ENCODE results near the gene ARG1. TPM values are rescaled to one million over a fixed set of nuclear protein-coding genes. Genes with fewer than 3 reads are reported as not detected.
A peak's percentile ranks its signal among the peaks of the same experiment; 100 is the strongest.

The ARG1 gene
- polyA plus RNA-seq, 2 of the 4 experiments (the other 2 are of a cell fraction) = not detected

GRCh38 chr6:131613296-131613925 lies 40.4 kb downstream of the ARG1 start:
- ATAC-seq (no peak), FAIRE-seq (no peak), DNase-seq (ENCODE audit: low read depth in 1 of 2, low spot score in 1 of 2) (no peak)
- no peak overlapping the region for H3K4me2 ChIP-seq
- WGBS (ENCODE audit: missing lambda C conversion rate) = 75% methylated on average over 5 of the region's 5 CpGs
- TF ChIP-seq NFE2L2 (conservative IDR thresholded peaks at IDR 0.05; ENCODE audit: low read length) (no peak), MAFK (IDR thresholded peaks at IDR 0.05; ENCODE audit: partially characterized antibody) (peak; percentile 55)
- no peaks in the 10 kb centered on the region for H3K9me3 ChIP-seq
- CTCF ChIA-PET = interaction anchor here (4.1 kb wide), 1 partner anchor 15 kb away, joined by 15 read pairs; the partner anchor contains the start of gene MED23
- no peak overlapping the region for H3K27ac ChIP-seq
- POLR2A ChIA-PET = no interaction called here
- no peak overlapping the region for H3K4me3 ChIP-seq
- H3K4me1 ChIP-seq = no peaks in the 10 kb centered on the region

- no peak overlapping the region for H3K27ac ChIP-seq
- no peak overlapping the region for H3K4me3 ChIP-seq
- no peaks in the 10 kb centered on the region for H3K9me3 ChIP-seq
- 88% methylated on average over 4 of the region's 4 CpGs for WGBS (ENCODE audit: missing lambda C conversion rate)
- no peaks in the 10 kb centered on the region for H3K4me1 ChIP-seq
- POLR2A ChIA-PET = no interaction called here
- no peak for TF ChIP-seq POLR2A (IDR thresholded peaks at IDR 0.05; ENCODE audit: low read length)
- no peak for TF ChIP-seq HOXA7 (CRISPR knock-in tag; IDR thresholded peaks at IDR 0.05)
- TF ChIP-seq KDM5A (IDR thresholded peaks at IDR 0.05) = no peak
- no peak for TF ChIP-seq PHF8 (IDR thresholded peaks at IDR 0.05; ENCODE audit: borderline replicate concordance, low read depth)
- no peak for TF ChIP-seq RARB (CRISPR knock-in tag; IDR thresholded peaks at IDR 0.05)
- no peak for TF ChIP-seq TFCP2L1 (CRISPR knock-in tag; IDR thresholded peaks at IDR 0.05)
- TF ChIP-seq RNF2 (IDR thresholded peaks at IDR 0.05; ENCODE audit: borderline replicate concordance, low read depth) = no peak
- no peak for TF ChIP-seq SREBF2 (IDR thresholded peaks at IDR 0.05)
- no peak overlapping the region for H3K4me2 ChIP-seq
- ATAC-seq (no peak), FAIRE-seq (no peak), DNase-seq (ENCODE audit: low read depth in 1 of 2, low spot score in 1 of 2) (no peak)
- CTCF ChIA-PET = interaction anchor here (4.1 kb wide), 1 partner anchor 13 kb away, joined by 15 read pairs; the partner anchor contains the start of gene MED23
These were observed 42.2 kb downstream of the ARG1 start for GRCh38 chr6:131615275-131615674.

GRCh38 chr6:131627724-131628682 lies 55.0 kb downstream of the ARG1 start, which contains the start of gene MED23:
TSS of gene MED23 (minus strand) at chr6:131628242. CDS start at chr6:131628049, 193 bp downstream.
- WGBS (ENCODE audit: missing lambda C conversion rate) = 3% methylated on average over 11 of the region's 53 CpGs
- TF ChIP-seq HOXB5 (CRISPR knock-in tag; IDR thresholded peaks at IDR 0.05) (0 out of 2 replicates have a peak, but pooled peaks have one; percentile 43), JUN (IDR thresholded peaks at IDR 0.05) (peak; percentile 64 to 88; a peak in 3 of 5 replicates), TFCP2L1 (CRISPR knock-in tag; IDR thresholded peaks at IDR 0.05) (0 out of 2 replicates have a peak, but pooled peaks have one; percentile 63), MAX (IDR thresholded peaks at IDR 0.05) (peak; percentile 83), EHF (CRISPR knock-in tag; IDR thresholded peaks at IDR 0.05) (no peak), BCL3 (IDR thresholded peaks at IDR 0.05) (0 out of 3 replicates have a peak, but pooled peaks have one; percentile 41), SMC3 (IDR thresholded peaks at IDR 0.05) (peak; percentile 76), NPAS2 (CRISPR knock-in tag; IDR thresholded peaks at IDR 0.05; ENCODE audit: borderline replicate concordance) (no peak), RFX5 (IDR thresholded peaks at IDR 0.05) (peak; percentile 51; the same call in 1 of the 2 replicates), FOSL2 (IDR thresholded peaks at IDR 0.05) (no peak), FOSL2 (CRISPR knock-in tag; IDR thresholded peaks at IDR 0.05) (peak; percentile 32), KDM5A (IDR thresholded peaks at IDR 0.05) (peak; percentile 86), POLR2AphosphoS2 (conservative IDR thresholded peaks at IDR 0.05; ENCODE audit: low read length) (no peak), KDM1A (IDR thresholded peaks at IDR 0.05; ENCODE audit: low read depth) (no peak), POLR2A (IDR thresholded peaks at IDR 0.05; ENCODE audit: low read length) (peak; percentile 40), HMGXB4 (CRISPR knock-in tag; IDR thresholded peaks at IDR 0.05; ENCODE audit: borderline replicate concordance) (peak; percentile 71; the same call in 1 of the 2 replicates), CTCF (IDR thresholded peaks at IDR 0.05) (peak; percentile 91), ATOH8 (CRISPR knock-in tag; IDR thresholded peaks at IDR 0.05; ENCODE audit: low read depth) (0 out of 2 replicates have a peak, but pooled peaks have one; percentile 37), PHF8 (IDR thresholded peaks at IDR 0.05; ENCODE audit: borderline replicate concordance, low read depth) (0 out of 2 replicates have a peak, but pooled peaks have one; percentile 41)

More at GRCh38 chr6:131627724-131628682, 55.0 kb downstream of the ARG1 start, which contains the start of gene MED23:
- Histone ChIP-seq H3K4me3 (peak within 1 kb of the TSS; percentile 69), H3K9me3 (no peaks in the 10 kb centered on the region), H3K27ac (peak within 1 kb of the TSS; percentile 85 to 91), H3K4me2 (peak within 1 kb of the TSS; percentile 88), H3K4me1 (peaks cover 10% of the 10 kb centered on the region; the same call in 2 of the 3 replicates)
- ChIA-PET CTCF (interaction anchor here (0.5 to 3.1 kb wide), 32 partner anchors 9 to 1358 kb away, joined by 3 to 24 read pairs (median 4); partner anchors contain the start of genes ARG1 and ENPP3), POLR2A (interaction anchor here (0.6 to 0.7 kb wide), 3 partner anchors 12 to 1590 kb away, joined by 3 to 4 read pairs (median 3); no protein-coding TSS in a partner anchor)
- FAIRE-seq (no peak), ATAC-seq (peak; percentile 98), DNase-seq (ENCODE audit: low read depth in 1 of 2, low spot score in 1 of 2) (peak; percentile 68 to 93)

Data from A549 (cell line).